ENCODE results near the gene SLC22A14. TPM values are rescaled to one million over a fixed set of nuclear protein-coding genes. Genes with fewer than 3 reads are reported as not detected.

The SLC22A14 gene
- total and polyA plus RNA-seq, 3 donors from 2014 or later, result 2.7 to 11.9 (median 9.4) TPM

- no peak overlapping the region for H3K4me3 ChIP-seq
- no peaks in the 10 kb centered on the region for H3K36me3 ChIP-seq (ENCODE audit: low read depth, missing control alignments)
- H3K4me1 ChIP-seq, result no peaks in the 10 kb centered on the region
- WGBS, 2 donors, result 62 to 72% methylated on average over 1 of the region's 1 CpG
- no peak for DNase-seq
- TF ChIP-seq CTCF (IDR thresholded peaks at IDR 0.05) (no peak), POLR2A (IDR thresholded peaks at IDR 0.05) (no peak)
- no peaks in the 10 kb centered on the region for H3K9me3 ChIP-seq
- intact Hi-C loops (cut with DNase I; ENCODE audit: low total_unique reads), result no loop called here
- H3K27me3 ChIP-seq, result no peaks in the 10 kb centered on the region
- H3K27ac ChIP-seq, result no peak overlapping the region
These were observed 17.3 kb upstream of the SLC22A14 start for GRCh38 chr3:38264779-38265178.

- Histone ChIP-seq H3K27ac (no peak within 1 kb of the TSS), H3K36me3 (ENCODE audit: low read depth, missing control alignments) (no peaks in the 10 kb centered on the region), H3K27me3 (no peaks in the 10 kb centered on the region), H3K4me3 (no peak within 1 kb of the TSS), H3K9me3 (no peaks in the 10 kb centered on the region), H3K4me1 (no peaks in the 10 kb centered on the region)
- DNase-seq, result no peak
- intact Hi-C loops (cut with DNase I; ENCODE audit: low total_unique reads), result no loop called here
- no peak for TF ChIP-seq POLR2A (IDR thresholded peaks at IDR 0.05)
- TF ChIP-seq CTCF (IDR thresholded peaks at IDR 0.05), result no peak
- 89 to 93% methylated on average over 9 of the region's 9 CpGs for WGBS, 2 donors
These were observed 16.3 kb upstream of the SLC22A14 start, which contains the start of gene SLC22A13 for GRCh38 chr3:38265604-38266307. Gene SLC22A13 (plus strand): TSS chr3:38265812. CDS start chr3:38265861, 49 bp downstream.

GRCh38 chr3:38266810-38267209, 15.3 kb upstream of the SLC22A14 start:
- Histone ChIP-seq H3K4me3 (no peak overlapping the region), H3K9me3 (no peaks in the 10 kb centered on the region), H3K4me1 (no peaks in the 10 kb centered on the region), H3K36me3 (ENCODE audit: low read depth, missing control alignments) (no peaks in the 10 kb centered on the region), H3K27me3 (no peaks in the 10 kb centered on the region), H3K27ac (no peak overlapping the region)
- 80 to 89% methylated on average over 1 of the region's 1 CpG for WGBS, 2 donors
- no peak for DNase-seq
- intact Hi-C loops (cut with DNase I; ENCODE audit: low total_unique reads), result no loop called here
- TF ChIP-seq CTCF (IDR thresholded peaks at IDR 0.05) (no peak), POLR2A (IDR thresholded peaks at IDR 0.05) (no peak)

GRCh38 chr3:38267662-38268061, 14.4 kb upstream of the SLC22A14 start:
- Histone ChIP-seq H3K4me3 (no peak overlapping the region), H3K27ac (no peak overlapping the region), H3K4me1 (no peaks in the 10 kb centered on the region), H3K27me3 (no peaks in the 10 kb centered on the region), H3K9me3 (no peaks in the 10 kb centered on the region), H3K36me3 (ENCODE audit: low read depth, missing control alignments) (no peaks in the 10 kb centered on the region)
- no peak for DNase-seq
- intact Hi-C loops (cut with DNase I; ENCODE audit: low total_unique reads), result no loop called here
- TF ChIP-seq CTCF (IDR thresholded peaks at IDR 0.05), result no peak
- no peak for TF ChIP-seq POLR2A (IDR thresholded peaks at IDR 0.05)
- 85% methylated on average over 2 of the region's 2 CpGs for WGBS, 2 donors

- no peaks in the 10 kb centered on the region for H3K4me1 ChIP-seq
- no peak overlapping the region for H3K4me3 ChIP-seq
- no peak overlapping the region for H3K27ac ChIP-seq
- WGBS, 2 donors, result 79 to 91% methylated on average over 5 of the region's 5 CpGs
- no peaks in the 10 kb centered on the region for H3K9me3 ChIP-seq
- no peak for TF ChIP-seq POLR2A (IDR thresholded peaks at IDR 0.05)
- TF ChIP-seq CTCF (IDR thresholded peaks at IDR 0.05), result no peak
- no peaks in the 10 kb centered on the region for H3K36me3 ChIP-seq (ENCODE audit: low read depth, missing control alignments)
- no peak for DNase-seq
- H3K27me3 ChIP-seq, result no peaks in the 10 kb centered on the region
- intact Hi-C loops (cut with DNase I; ENCODE audit: low total_unique reads), result no loop called here
These were observed 14.0 kb upstream of the SLC22A14 start for GRCh38 chr3:38268087-38268486.
